Fibroblast of lung (primary cell): Measurements from ENCODE around the gene FKBP4. TPM values are rescaled to one million over a fixed set of nuclear protein-coding genes. Genes with fewer than 3 reads are reported as not detected.

Experiments
- DNase-seq, 2 donors: peaks; one replicate each; pipeline versions ENCODE4 v3.0.0 to v3.0.0-alpha.2; 2010; ENCODE audit warnings: low read depth in 2 of 2
- H2AFZ ChIP-seq: 2 replicates; pipeline ENCODE4 v1.5.1; 2012; ENCODE audit warnings: low read length, control low read depth, inconsistent platforms
- H3K27ac ChIP-seq: 2 replicates; pipeline ENCODE4 v1.5.1; 2011; ENCODE audit warnings: low read length, control low read depth; ENCODE audit not compliant: insufficient read depth
- H3K27me3 ChIP-seq: 2 replicates; pipeline ENCODE4 v1.5.1; 2011; ENCODE audit warnings: mild to moderate bottlenecking, low read length; ENCODE audit not compliant: control insufficient read depth, insufficient read depth
- H3K36me3 ChIP-seq: 2 replicates; pipeline ENCODE4 v1.5.1; 2011; ENCODE audit warnings: low read length; ENCODE audit not compliant: control insufficient read depth, insufficient read depth
- H3K4me1 ChIP-seq: 2 replicates; pipeline ENCODE4 v1.5.1; 2011; ENCODE audit warnings: low read length; ENCODE audit not compliant: control insufficient read depth, insufficient read depth; ENCODE audit errors: extremely low read depth
- H3K4me2 ChIP-seq: 2 replicates; pipeline ENCODE4 v1.5.1; 2011; ENCODE audit warnings: low read length, control low read depth; ENCODE audit not compliant: insufficient read depth; ENCODE audit errors: extremely low read depth
- H3K4me3 ChIP-seq, 4 experiments: fragments of 200-600 bp in 1 of 4; sonication (generic) in 1 of 4; replicated peaks in 1 of 4; 2 replicates each; pipeline ENCODE4 v1.5.1; 2011 to 2016; ENCODE audit warnings: low read length in 4 of 4, low read depth in 3 of 4, mild to moderate bottlenecking in 3 of 4, control low read depth in 2 of 4, inconsistent platforms in 1 of 4, mixed read lengths in 1 of 4; ENCODE audit not compliant: insufficient read depth in 1 of 4; ENCODE audit errors: control extremely low read depth in 1 of 4
- H3K79me2 ChIP-seq: 2 replicates; pipeline ENCODE4 v1.5.1; 2012; ENCODE audit warnings: mild to moderate bottlenecking, low read length, inconsistent platforms; ENCODE audit not compliant: control insufficient read depth, insufficient read depth
- H3K9ac ChIP-seq: 2 replicates; pipeline ENCODE4 v1.5.1; 2011; ENCODE audit warnings: mild to moderate bottlenecking, low read length, control low read depth; ENCODE audit not compliant: insufficient read depth
- H3K9me3 ChIP-seq: 2 replicates; pipeline ENCODE4 v1.5.1; 2012; ENCODE audit warnings: low read depth, low read length; ENCODE audit not compliant: control insufficient read depth, insufficient read depth
- H4K20me1 ChIP-seq: 2 replicates; pipeline ENCODE4 v1.5.1; 2011; ENCODE audit warnings: low read length; ENCODE audit not compliant: control insufficient read depth, insufficient read depth; ENCODE audit errors: extremely low read depth
- EZH2 ChIP-seq: IDR thresholded peaks from 2 replicates; pipeline ENCODE4 v1.5.1; 2012; ENCODE audit warnings: low read length, control low read depth, mild to moderate bottlenecking; ENCODE audit errors: missing control alignments
- polyA plus RNA-seq, 2 donors: library from polyadenylated mRNA; depleted of rRNA in 1 of 2; stranded (reverse) in 1 of 2; unstranded in 1 of 2; fragments of >200 nt; gene quantifications; 2 replicates each; pipeline ENCODE4 v1.2.1, GENCODE V29; 2011 to 2012; ENCODE audit warnings: missing spikeins in 1 of 2
- total RNA-seq: library from RNA; depleted of rRNA; stranded (reverse); fragments of >200 nt; gene quantifications from 2 replicates; pipeline ENCODE4 v1.2.1, GENCODE V29; 2014
- TF ChIP-seq, protein P1 (sequence below), 2 donors: IDR thresholded peaks in 1 of 2; conservative IDR thresholded peaks in 1 of 2; 1 replicate in 1 of 2; 2 replicates in 1 of 2; pipeline ENCODE4 v1.5.1; 2011 to 2012; ENCODE audit warnings: low read length in 2 of 2, control low read depth in 1 of 2, inconsistent platforms in 1 of 2, low read depth in 1 of 2, mild to moderate bottlenecking in 1 of 2

The FKBP4 gene
- total and polyA plus RNA-seq, 2 donors (not counting 1 experiment from before 2014, with no cell fraction given) = 23.0 to 42.6 TPM

DNA sequence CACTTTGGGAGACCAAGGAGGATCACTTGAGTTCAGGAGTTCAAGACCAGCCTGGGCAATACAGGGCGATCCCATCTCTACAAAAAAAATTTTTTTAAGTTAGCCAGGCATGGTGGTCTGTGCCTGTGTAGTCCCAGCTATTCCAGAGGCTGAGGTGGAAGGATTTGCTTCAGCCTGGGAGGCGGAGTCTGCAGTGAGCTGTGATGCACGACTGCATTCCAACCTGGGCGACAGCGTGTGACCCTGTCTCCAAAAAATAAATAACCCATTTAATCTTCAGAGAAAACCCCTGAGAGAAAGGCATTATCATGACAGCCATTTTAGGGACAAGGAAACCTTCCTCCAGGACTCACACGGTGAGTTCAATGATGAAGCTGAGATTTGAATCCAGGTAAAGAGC, 3.7 kb upstream of the FKBP4 start:
- Histone ChIP-seq H3K27me3 (peaks cover 3% of the 10 kb centered on the region), H4K20me1 (no peaks in the 10 kb centered on the region), H3K27ac (no peak overlapping the region), H3K9me3 (no peaks in the 10 kb centered on the region), H3K79me2 (peaks cover 3% of the 10 kb centered on the region), H3K9ac (no peak overlapping the region), H3K4me3 (no peak overlapping the region), H3K4me1 (no peaks in the 10 kb centered on the region), H3K4me2 (no peak overlapping the region), H3K36me3 (no peaks in the 10 kb centered on the region), H2AFZ (no peak overlapping the region)
- TF ChIP-seq EZH2 = no peak
- TF ChIP-seq, protein P1, sequence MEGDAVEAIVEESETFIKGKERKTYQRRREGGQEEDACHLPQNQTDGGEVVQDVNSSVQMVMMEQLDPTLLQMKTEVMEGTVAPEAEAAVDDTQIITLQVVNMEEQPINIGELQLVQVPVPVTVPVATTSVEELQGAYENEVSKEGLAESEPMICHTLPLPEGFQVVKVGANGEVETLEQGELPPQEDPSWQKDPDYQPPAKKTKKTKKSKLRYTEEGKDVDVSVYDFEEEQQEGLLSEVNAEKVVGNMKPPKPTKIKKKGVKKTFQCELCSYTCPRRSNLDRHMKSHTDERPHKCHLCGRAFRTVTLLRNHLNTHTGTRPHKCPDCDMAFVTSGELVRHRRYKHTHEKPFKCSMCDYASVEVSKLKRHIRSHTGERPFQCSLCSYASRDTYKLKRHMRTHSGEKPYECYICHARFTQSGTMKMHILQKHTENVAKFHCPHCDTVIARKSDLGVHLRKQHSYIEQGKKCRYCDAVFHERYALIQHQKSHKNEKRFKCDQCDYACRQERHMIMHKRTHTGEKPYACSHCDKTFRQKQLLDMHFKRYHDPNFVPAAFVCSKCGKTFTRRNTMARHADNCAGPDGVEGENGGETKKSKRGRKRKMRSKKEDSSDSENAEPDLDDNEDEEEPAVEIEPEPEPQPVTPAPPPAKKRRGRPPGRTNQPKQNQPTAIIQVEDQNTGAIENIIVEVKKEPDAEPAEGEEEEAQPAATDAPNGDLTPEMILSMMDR (conservative IDR thresholded peaks at IDR 0.05 in 1 of 2, IDR thresholded peaks at IDR 0.05 in 1 of 2; ENCODE audit: low read depth in 1 of 2, low read length in 2 of 2) = no peak
- no peak for DNase-seq

DNA sequence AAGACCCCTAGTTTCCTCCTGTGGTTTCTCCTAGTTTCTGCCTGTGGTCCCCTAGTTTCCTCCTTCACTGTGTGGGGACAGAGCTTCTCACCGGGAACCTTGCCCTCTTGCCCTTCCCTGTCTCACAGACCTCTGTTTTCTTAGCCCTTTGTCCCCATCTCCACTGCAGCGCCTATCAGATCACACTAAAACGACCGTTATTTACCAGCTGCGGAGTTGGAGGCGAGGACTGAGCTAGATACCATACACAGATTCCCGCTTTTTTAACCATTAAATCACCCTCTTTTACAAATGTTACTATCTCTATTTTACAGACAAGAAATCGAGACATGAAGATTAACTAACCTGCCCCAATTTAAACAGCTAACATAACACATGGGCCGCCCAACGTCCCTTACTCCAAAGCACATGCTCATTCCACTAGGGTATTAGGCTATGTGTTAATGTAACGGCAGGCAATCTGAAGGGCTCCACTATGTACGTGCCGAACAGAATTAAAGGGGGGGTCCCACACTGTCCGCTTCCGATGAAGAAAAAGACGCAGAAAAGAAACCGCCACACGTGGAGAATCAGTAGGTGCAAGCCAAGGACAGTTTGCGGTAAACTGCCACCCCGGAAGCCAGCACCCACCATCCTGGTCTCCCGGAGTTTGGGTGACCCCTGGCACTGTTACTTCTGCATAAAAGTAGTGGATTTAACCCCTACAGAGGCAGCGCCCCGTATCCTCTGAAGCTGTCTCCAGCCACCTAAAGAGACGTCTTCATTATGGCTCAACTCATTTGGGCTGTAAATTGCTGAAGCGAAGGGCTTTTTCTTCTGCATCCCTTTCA, 1.9 kb upstream of the FKBP4 start:
- H3K4me1 ChIP-seq = peaks cover 2% of the 10 kb centered on the region
- no peaks in the 10 kb centered on the region for H3K9me3 ChIP-seq
- H2AFZ ChIP-seq = no peak overlapping the region
- H3K4me3 ChIP-seq = no peak overlapping the region
- H3K9ac ChIP-seq = no peak overlapping the region
- H3K27me3 ChIP-seq = peaks cover 3% of the 10 kb centered on the region
- H4K20me1 ChIP-seq = no peaks in the 10 kb centered on the region
- H3K36me3 ChIP-seq = peaks cover 6% of the 10 kb centered on the region
- no peak overlapping the region for H3K4me2 ChIP-seq
- no peak overlapping the region for H3K27ac ChIP-seq
- H3K79me2 ChIP-seq = peaks cover 19% of the 10 kb centered on the region
- TF ChIP-seq, protein P1 (conservative IDR thresholded peaks at IDR 0.05 in 1 of 2, IDR thresholded peaks at IDR 0.05 in 1 of 2; ENCODE audit: low read depth in 1 of 2, low read length in 2 of 2) = no peak
- no peak for TF ChIP-seq EZH2
- no peak for DNase-seq

DNA sequence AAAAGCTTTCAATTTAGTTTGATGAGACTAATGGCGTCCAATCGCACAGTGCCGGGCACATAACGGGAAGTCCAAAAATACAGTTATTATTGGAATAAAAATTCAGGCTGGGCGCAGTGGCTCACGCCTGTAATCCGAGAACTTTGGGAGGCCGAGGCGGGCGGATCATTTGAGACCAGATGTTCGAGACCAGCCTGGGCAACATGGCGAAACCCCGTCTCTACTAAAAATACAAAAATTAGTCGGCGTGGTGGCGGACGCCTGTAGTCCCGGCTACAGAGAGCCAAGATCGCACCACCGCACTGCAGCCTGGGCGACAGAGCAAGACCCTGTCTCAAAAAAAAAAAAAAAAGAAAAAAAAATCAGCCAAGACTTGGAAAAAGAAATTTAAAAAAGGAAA, 1.2 kb upstream of the FKBP4 start:
- H4K20me1 ChIP-seq = no peaks in the 10 kb centered on the region
- TF ChIP-seq, protein P1 (conservative IDR thresholded peaks at IDR 0.05 in 1 of 2, IDR thresholded peaks at IDR 0.05 in 1 of 2; ENCODE audit: low read depth in 1 of 2, low read length in 2 of 2) = no peak
- TF ChIP-seq EZH2 = no peak
- H3K4me2 ChIP-seq = no peak overlapping the region
- H3K27ac ChIP-seq = no peak overlapping the region
- no peak overlapping the region for H2AFZ ChIP-seq
- peaks cover 11% of the 10 kb centered on the region for H3K36me3 ChIP-seq
- H3K9me3 ChIP-seq = no peaks in the 10 kb centered on the region
- H3K79me2 ChIP-seq = peaks cover 19% of the 10 kb centered on the region
- H3K4me1 ChIP-seq = peaks cover 2% of the 10 kb centered on the region
- no peak overlapping the region for H3K4me3 ChIP-seq
- no peak overlapping the region for H3K9ac ChIP-seq
- no peaks in the 10 kb centered on the region for H3K27me3 ChIP-seq
- DNase-seq = no peak
